Breast epithelium (tissue), 3 donors: ENCODE results near the gene TPST1.

Source experiments
- CTCF ChIP-seq, 3 donors: fragments of 450-650 bp; IDR thresholded peaks; one replicate each; pipeline ENCODE4 v1.5.1; 2016 to 2017; ENCODE audit warnings: antibody characterized with exemption in 3 of 3, mild to moderate bottlenecking in 3 of 3, moderate library complexity in 3 of 3
- POLR2A ChIP-seq: fragments of 450-650 bp; IDR thresholded peaks from one replicate; pipeline ENCODE4 v1.6.1; 2016; ENCODE audit warnings: antibody characterized with exemption, mild to moderate bottlenecking, moderate library complexity

GRCh38 chr7:66323114-66323796, 118.1 kb downstream of the TPST1 start:
- TF ChIP-seq CTCF (IDR thresholded peaks at IDR 0.05) (no peak), POLR2A (no peak)
